C4-2B (cell line): Measurements from ENCODE around the gene RIMS4.

Source experiments
- CTCF ChIP-seq: fragments of 450-650 bp; conservative IDR thresholded peaks from 2 replicates; pipeline ENCODE4 v1.5.1; 2017; ENCODE audit warnings: mild to moderate bottlenecking
- ZFX ChIP-seq: fragments of 450-650 bp; IDR thresholded peaks from 2 replicates; pipeline ENCODE4 v1.6.1; 2017

GRCh38 chr20:44723391-44723790, 87.0 kb downstream of the RIMS4 start:
- no peak for TF ChIP-seq CTCF
- no peak for TF ChIP-seq ZFX
